ENCODE results near the gene CENPV.
A peak's percentile ranks its signal among the peaks of the same experiment; 100 is the strongest.
"Not testable (repeated sequence)": the region's sequence is repeated elsewhere in the genome, so short reads cannot be mapped to it uniquely, and the experiment has no call there.

CENPV gene

GRCh38 chr17:16314859-16315258, 38.4 kb downstream of the CENPV start:
- DNase-seq = no peak

- DNase-seq = no peak
Observed at GRCh38 chr17:16314189-16314588, 39.1 kb downstream of the CENPV start.

GRCh38 chr17:16313139-16314090, 39.9 kb downstream of the CENPV start:
- DNase-seq = no peak

- DNase-seq = not testable (repeated sequence)
Observed at GRCh38 chr17:16312061-16312460, 41.2 kb downstream of the CENPV start.

- DNase-seq = no peak
Observed at GRCh38 chr17:16306211-16306610, 47.1 kb downstream of the CENPV start.

GRCh38 chr17:16304830-16305229, 48.4 kb downstream of the CENPV start:
- no peak for DNase-seq

GRCh38 chr17:16302856-16303255, 50.4 kb downstream of the CENPV start:
- DNase-seq = no peak

- DNase-seq = no peak
Observed at GRCh38 chr17:16301963-16302855, 51.1 kb downstream of the CENPV start.

- DNase-seq = no peak
Observed at GRCh38 chr17:16300554-16300953, 52.7 kb downstream of the CENPV start.

- no peak for DNase-seq
Observed at GRCh38 chr17:16298140-16298662, 55.1 kb downstream of the CENPV start.

- no peak for DNase-seq
Observed at GRCh38 chr17:16297367-16298139, 55.7 kb downstream of the CENPV start.

GRCh38 chr17:16296072-16296471, 57.2 kb downstream of the CENPV start:
- DNase-seq = not testable (repeated sequence)

GRCh38 chr17:16294560-16294959, 58.7 kb downstream of the CENPV start:
- no peak for DNase-seq

GRCh38 chr17:16293931-16294330, 59.3 kb downstream of the CENPV start:
- DNase-seq = peak in 1 of 56 donors; percentile 4
